Measurements from ENCODE around the gene PLPP1.

PLPP1 gene

GRCh38 chr5:55575815-55576583 is 41.2 kb upstream of the PLPP1 start:
- no peak for DNase-seq (ENCODE audit: extremely low read depth, low read depth)
- TF ChIP-seq, protein P1, sequence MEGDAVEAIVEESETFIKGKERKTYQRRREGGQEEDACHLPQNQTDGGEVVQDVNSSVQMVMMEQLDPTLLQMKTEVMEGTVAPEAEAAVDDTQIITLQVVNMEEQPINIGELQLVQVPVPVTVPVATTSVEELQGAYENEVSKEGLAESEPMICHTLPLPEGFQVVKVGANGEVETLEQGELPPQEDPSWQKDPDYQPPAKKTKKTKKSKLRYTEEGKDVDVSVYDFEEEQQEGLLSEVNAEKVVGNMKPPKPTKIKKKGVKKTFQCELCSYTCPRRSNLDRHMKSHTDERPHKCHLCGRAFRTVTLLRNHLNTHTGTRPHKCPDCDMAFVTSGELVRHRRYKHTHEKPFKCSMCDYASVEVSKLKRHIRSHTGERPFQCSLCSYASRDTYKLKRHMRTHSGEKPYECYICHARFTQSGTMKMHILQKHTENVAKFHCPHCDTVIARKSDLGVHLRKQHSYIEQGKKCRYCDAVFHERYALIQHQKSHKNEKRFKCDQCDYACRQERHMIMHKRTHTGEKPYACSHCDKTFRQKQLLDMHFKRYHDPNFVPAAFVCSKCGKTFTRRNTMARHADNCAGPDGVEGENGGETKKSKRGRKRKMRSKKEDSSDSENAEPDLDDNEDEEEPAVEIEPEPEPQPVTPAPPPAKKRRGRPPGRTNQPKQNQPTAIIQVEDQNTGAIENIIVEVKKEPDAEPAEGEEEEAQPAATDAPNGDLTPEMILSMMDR (IDR thresholded peaks at IDR 0.05; ENCODE audit: low read depth, low read length), result no peak

- TF ChIP-seq, protein P1 (IDR thresholded peaks at IDR 0.05; ENCODE audit: low read depth, low read length), result no peak
- DNase-seq (ENCODE audit: extremely low read depth, low read depth), result no peak
Observed at GRCh38 chr5:55572600-55572999, 37.8 kb upstream of the PLPP1 start.

DNA sequence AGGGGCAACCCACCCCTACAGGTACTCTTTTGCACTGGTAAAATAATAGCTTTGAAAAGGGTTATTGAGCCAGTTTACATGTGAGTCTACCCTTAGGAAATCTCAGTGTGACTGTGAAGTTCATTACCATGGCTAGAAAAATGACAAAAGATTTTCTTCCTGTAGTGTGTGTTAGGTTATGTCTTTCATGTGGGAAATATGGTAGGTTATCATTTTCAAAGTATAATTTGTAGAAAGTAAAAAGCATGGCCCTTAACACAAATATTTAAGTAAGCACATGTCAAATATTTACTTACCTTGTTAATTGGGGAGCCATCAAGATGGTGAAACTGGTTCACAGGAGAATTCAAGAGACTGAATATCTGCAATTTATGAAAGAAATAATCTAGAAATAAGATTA is 37.3 kb upstream of the PLPP1 start:
- TF ChIP-seq, protein P1 (IDR thresholded peaks at IDR 0.05; ENCODE audit: low read depth, low read length), result no peak
- no peak for DNase-seq (ENCODE audit: extremely low read depth, low read depth)

DNA sequence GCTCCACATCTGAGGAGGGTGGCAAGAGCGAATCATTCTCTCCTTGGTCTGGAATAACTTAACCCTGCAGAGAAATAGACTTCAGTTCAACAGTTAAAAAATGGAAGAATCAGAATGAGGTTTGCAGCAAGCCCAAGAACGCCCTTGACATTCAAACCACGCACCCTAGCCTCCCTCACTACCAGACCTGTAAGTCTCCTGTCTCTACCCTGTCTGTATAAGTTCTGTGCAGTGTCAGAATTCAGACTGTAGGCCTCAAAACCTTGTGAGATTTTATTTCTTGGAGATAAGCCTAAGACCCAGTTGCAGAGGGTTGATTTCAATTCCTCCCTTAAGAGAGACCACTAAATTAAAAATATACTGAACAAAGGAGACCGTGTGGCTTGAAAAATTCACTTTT is 35.8 kb upstream of the PLPP1 start:
- TF ChIP-seq, protein P1 (IDR thresholded peaks at IDR 0.05; ENCODE audit: low read depth, low read length), result no peak

DNA sequence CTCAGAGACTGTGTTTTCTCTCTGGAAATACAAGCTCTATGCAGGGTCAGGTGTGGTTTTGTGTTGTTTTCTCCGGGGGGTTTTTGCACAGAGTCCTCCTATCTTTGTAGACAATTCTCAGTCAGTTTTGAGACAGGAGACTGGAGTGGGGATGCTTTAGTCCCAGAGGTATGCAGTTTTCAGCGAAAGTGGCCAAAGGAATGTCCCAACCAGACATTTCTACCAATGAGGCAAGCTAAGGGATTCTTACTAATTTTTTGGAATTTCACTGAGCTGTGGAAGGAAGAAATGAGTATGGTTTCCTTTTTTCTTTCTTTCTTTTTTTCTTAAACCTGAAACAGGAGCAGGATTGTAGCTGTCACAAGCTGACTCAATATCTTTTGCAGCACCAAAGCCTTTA is 35.3 kb upstream of the PLPP1 start:
- DNase-seq (ENCODE audit: extremely low read depth, low read depth), result peak; percentile 11
- TF ChIP-seq, protein P1 (IDR thresholded peaks at IDR 0.05; ENCODE audit: low read depth, low read length), result no peak

More for the DNA sequence above, 35.8 kb upstream of the PLPP1 start:
- no peak for DNase-seq (ENCODE audit: extremely low read depth, low read depth)

- TF ChIP-seq, protein P1 (IDR thresholded peaks at IDR 0.05; ENCODE audit: low read depth, low read length), result no peak
Observed at GRCh38 chr5:55569513-55569865, 34.7 kb upstream of the PLPP1 start.

GRCh38 chr5:55568654-55569512 is 34.1 kb upstream of the PLPP1 start:
- no peak for DNase-seq (ENCODE audit: extremely low read depth, low read depth)
- TF ChIP-seq, protein P1 (IDR thresholded peaks at IDR 0.05; ENCODE audit: low read depth, low read length), result no peak

More at GRCh38 chr5:55569513-55569865, 34.7 kb upstream of the PLPP1 start:
- no peak for DNase-seq (ENCODE audit: extremely low read depth, low read depth)

Measured in AG09319 (cell line).